HepG2 (cell line): ENCODE measurements around the gene POU5F1. TPM values are rescaled to one million over a fixed set of nuclear protein-coding genes. Genes with fewer than 3 reads are reported as not detected.

Source experiments
- ATAC-seq: fragments of 200-7000 bp; cut with Tn5 transposase; 3 replicates; pipeline ENCODE4 v1.9.1; 2020; ENCODE audit warnings: mild to moderate bottlenecking, moderate library complexity
- BruUV-seq: library from RNA; stranded (reverse); fragments of 400-500 nt; replicated peaks from 2 replicates; lab custom pipeline; 2021; lab: Mats Ljungman, UMichigan
- CTCF ChIA-PET: fragments of 300-600 bp; formaldehyde crosslinking; extraction: SDS; loops from one replicate; lab custom pipeline; 2021; ENCODE audit warnings: low total read pairs, inconsistent platforms, low intra/inter-chr PET ratio; lab: Yijun Ruan, JAX
- POLR2A ChIA-PET: fragments of 350-600 bp; sonication (Branson Sonifier 250); formaldehyde crosslinking; loops from one replicate; lab custom pipeline; 2020; ENCODE audit warnings: antibody characterized with exemption, inconsistent platforms; lab: Yijun Ruan, JAX
- DNase-seq: peaks from one replicate; pipeline ENCODE4 v3.0.0-alpha.2; 2015; ENCODE audit warnings: low spot score
- FAIRE-seq: peaks from 3 replicates; lab custom pipeline; 2011; peaks lifted over from hg19 to GRCh38; lab: Jason Lieb, UNC
- H2AFZ ChIP-seq: one replicate; pipeline ENCODE4 v1.6.1; 2011; ENCODE audit warnings: low read length, inconsistent platforms
- H3K27ac ChIP-seq: fragments of 300-600 bp; 3 replicates; pipeline ENCODE4 v1.8.0; 2011; ENCODE audit warnings: mixed run types, mild to moderate bottlenecking, mixed read lengths, low read length, inconsistent platforms; ENCODE audit not compliant: insufficient read depth; ENCODE audit errors: extremely low read length
- H3K27me3 ChIP-seq, 2 experiments: fragments of 200-600 bp in 1 of 2; 2 replicates in 1 of 2; 3 replicates in 1 of 2; pipeline versions ENCODE4 v1.6.0 to v1.8.0; 2011; ENCODE audit warnings: low read length in 2 of 2, mild to moderate bottlenecking in 2 of 2, moderate library complexity in 2 of 2, inconsistent platforms in 1 of 2; ENCODE audit not compliant: insufficient read depth in 2 of 2, control insufficient read depth in 1 of 2
- H3K36me3 ChIP-seq, 2 experiments: fragments of 200-600 bp in 1 of 2; replicated peaks in 1 of 2; 2 replicates in 1 of 2; 3 replicates in 1 of 2; pipeline versions ENCODE4 v1.5.1 to v1.8.0; 2011; ENCODE audit warnings: low read length in 2 of 2, inconsistent platforms in 1 of 2; ENCODE audit not compliant: insufficient read depth in 2 of 2, control insufficient read depth in 1 of 2
- H3K4me1 ChIP-seq: 2 replicates; pipeline ENCODE4 v1.5.1; 2012; ENCODE audit warnings: low read length, inconsistent platforms; ENCODE audit not compliant: insufficient read depth
- H3K4me2 ChIP-seq: 2 replicates; pipeline ENCODE4 v1.6.0; 2011; ENCODE audit warnings: low read depth, low read length, inconsistent platforms
- H3K4me3 ChIP-seq, 3 experiments: fragments of 200-600 bp in 1 of 3; sonication (generic), shearing (Covaris generic) in 1 of 3; replicated peaks in 1 of 3; 2 replicates each; pipeline ENCODE4 v1.5.1; 2011 to 2016; ENCODE audit warnings: low read length in 3 of 3, inconsistent platforms in 2 of 3, low read depth in 2 of 3, mild to moderate bottlenecking in 2 of 3, control low read depth in 1 of 3, mixed read lengths in 1 of 3; ENCODE audit not compliant: insufficient read depth in 1 of 3
- H3K79me2 ChIP-seq: one replicate; pipeline ENCODE4 v1.6.1; 2011; ENCODE audit warnings: low read length, inconsistent platforms; ENCODE audit not compliant: insufficient read depth
- H3K9ac ChIP-seq: 2 replicates; pipeline ENCODE4 v1.6.0; 2011; ENCODE audit warnings: mild to moderate bottlenecking, low read depth, low read length, inconsistent platforms; ENCODE audit not compliant: insufficient read depth
- H3K9me3 ChIP-seq: 2 replicates; pipeline ENCODE4 v1.5.1; 2012; ENCODE audit warnings: mild to moderate bottlenecking, low read length
- H4K20me1 ChIP-seq: 2 replicates; pipeline ENCODE4 v1.6.0; 2011; ENCODE audit warnings: inconsistent platforms, mild to moderate bottlenecking, low read length, moderate library complexity; ENCODE audit not compliant: insufficient read depth
- ADNP ChIP-seq: sonication (generic); formaldehyde crosslinking; IDR thresholded peaks from 2 replicates; pipeline ENCODE4 v1.4.0; 2020; ENCODE audit warnings: missing genetic modification reagents
- MAFK ChIP-seq, 2 experiments: IDR thresholded peaks in 1 of 2; conservative IDR thresholded peaks in 1 of 2; 2 replicates each; pipeline ENCODE4 v1.6.1; 2011; ENCODE audit warnings: improper control_type of control experiment in 2 of 2, low read length in 2 of 2
- MEIS2 ChIP-seq: sonication (generic); formaldehyde crosslinking; IDR thresholded peaks from 2 replicates; pipeline ENCODE4 v1.9.0; 2021; ENCODE audit warnings: mild to moderate bottlenecking, missing genetic modification reagents
- MYC ChIP-seq: sonication (generic); formaldehyde crosslinking; IDR thresholded peaks from 2 replicates; pipeline ENCODE4 v1.9.0; 2021; ENCODE audit warnings: missing genetic modification reagents, borderline replicate concordance
- POLR2A ChIP-seq, 2 experiments: IDR thresholded peaks; 2 replicates each; pipeline ENCODE4 v1.6.1; 2011; ENCODE audit warnings: low read depth in 2 of 2, low read length in 2 of 2, mild to moderate bottlenecking in 1 of 2, moderate library complexity in 1 of 2; ENCODE audit not compliant: insufficient read depth in 1 of 2
- RBFOX2 ChIP-seq: fragments of 200-400 bp; formaldehyde crosslinking; IDR thresholded peaks from 2 replicates; pipeline ENCODE4 v1.6.1; 2017; ENCODE audit warnings: low read depth, mild to moderate bottlenecking, low read length
- ZBTB2 ChIP-seq: sonication (generic); formaldehyde crosslinking; IDR thresholded peaks from 2 replicates; pipeline ENCODE4 v1.8.0; 2022; ENCODE audit warnings: low read depth, missing genetic modification reagents
- ZNF251 ChIP-seq: sonication (generic); formaldehyde crosslinking; IDR thresholded peaks from 2 replicates; pipeline ENCODE4 v1.9.0; 2021; ENCODE audit warnings: mild to moderate bottlenecking, missing genetic modification reagents
- ZNF564 ChIP-seq: sonication (generic); formaldehyde crosslinking; IDR thresholded peaks from 2 replicates; pipeline ENCODE4 v1.8.1; 2023; ENCODE audit warnings: mild to moderate bottlenecking, missing genetic modification reagents
- ZNF768 ChIP-seq: sonication (generic); formaldehyde crosslinking; IDR thresholded peaks from 2 replicates; pipeline ENCODE4 v1.4.0; 2020; ENCODE audit warnings: missing genetic modification reagents
- WGBS: methylation state at CpG from one replicate; pipeline ENCODE4 v1.1.6; 2017; ENCODE audit warnings: low lambda C conversion rate; 5-methylcytosine and 5-hydroxymethylcytosine counted together
- in situ Hi-C: cut with HindIII; loops from 2 replicates; pipeline ENCODE4 v1.10.0; 2017; ENCODE audit warnings: low pct_unique_long_range_greater_than_20kb; ENCODE audit not compliant: extremely low pct_ligation_motif_present
- intact Hi-C: fragments of 100-400 bp; cut with micrococcal nuclease; formaldehyde crosslinking; loops from one replicate; pipeline ENCODE4 v1.10.0; 2022; ENCODE audit not compliant: unreplicated experiment
- polyA plus RNA-seq, 8 experiments: library from polyadenylated mRNA; depleted of rRNA in 3 of 8; stranded (reverse) in 7 of 8; unstranded in 1 of 8; fragments of >200 nt; fragmentation: Illumina TruSeq in 4 of 8; extraction: Trizol in 4 of 8; gene quantifications; 2 replicates each; pipeline versions ENCODE4 v1.2.1 to v1.2.3, GENCODE V29; 2011 to 2016; ENCODE audit warnings: low read depth in 4 of 8, missing spikeins in 1 of 8, mixed read lengths in 1 of 8; ENCODE audit not compliant: insufficient read depth in 1 of 8
- total RNA-seq, 5 experiments: library from RNA; depleted of rRNA; stranded (reverse); fragments of >200 nt; fragmentation: Illumina TruSeq; extraction: Trizol; gene quantifications; 2 replicates each; pipeline ENCODE4 v1.2.3, GENCODE V29; 2016; ENCODE audit warnings: low read depth in 1 of 5
- TF ChIP-seq, protein P1 (sequence below): fragments of 450-650 bp; IDR thresholded peaks from 2 replicates; pipeline ENCODE4 v1.6.1; 2017
- TF ChIP-seq, protein P2 (sequence below): sonication (generic); formaldehyde crosslinking; IDR thresholded peaks from 2 replicates; pipeline ENCODE4 v1.9.0; 2022; ENCODE audit warnings: missing genetic modification reagents, mild to moderate bottlenecking, borderline replicate concordance
- TF ChIP-seq, protein P3 (sequence below): fragments of 450-650 bp; IDR thresholded peaks from 2 replicates; pipeline ENCODE4 v1.6.1; 2016

Gene POU5F1
- total and polyA plus RNA-seq, 2 of the 13 experiments (the other 11 are each of a cell fraction or from before 2014, with no cell fraction given), result 2.5 to 7.2 TPM

DNA sequence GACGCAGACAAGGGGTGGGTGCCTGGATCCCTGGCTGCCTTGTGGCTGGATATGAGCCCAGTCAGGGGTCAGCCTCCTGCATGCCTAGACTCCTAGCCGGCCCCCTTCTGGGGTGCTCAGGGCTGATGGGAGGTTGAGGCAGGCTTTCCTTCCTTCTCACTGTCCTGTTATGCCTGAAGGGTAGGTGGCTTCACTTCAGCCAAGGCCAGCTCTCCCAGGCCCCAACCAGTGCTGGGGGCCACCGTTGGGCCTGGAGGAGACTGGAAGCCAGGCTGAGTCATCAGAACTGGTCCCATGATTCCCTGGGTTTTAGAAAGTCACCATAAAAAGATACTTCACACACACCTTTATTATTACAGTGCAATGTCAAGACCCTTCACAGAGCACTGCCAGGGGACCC lies 2.9 kb upstream of the POU5F1 start:
- H3K27me3 ChIP-seq, result no peaks in the 10 kb centered on the region
- TF ChIP-seq ZNF564 (CRISPR knock-in tag) (no peak), MAFK (conservative IDR thresholded peaks at IDR 0.05 in 1 of 2, IDR thresholded peaks at IDR 0.05 in 1 of 2; ENCODE audit: low read length in 2 of 2) (peak in 1 of 2 experiments; percentile 22; a peak in 2 of 4 replicates), RBFOX2 (no peak), POLR2A (IDR thresholded peaks at IDR 0.05; ENCODE audit: insufficient read depth in 1 of 2, low read depth in 2 of 2, low read length in 2 of 2) (0 out of 4 replicates have a peak, but pooled peaks of 1 of the 2 experiments have one; percentile 16)
- intact Hi-C loops (no loop called here), in situ Hi-C loops (no loop called here)
- no peaks in the 10 kb centered on the region for H3K4me1 ChIP-seq
- 100% methylated on average over 2 of the region's 3 CpGs for WGBS
- POLR2A ChIA-PET, result no interaction called here
- H3K9me3 ChIP-seq, result no peaks in the 10 kb centered on the region
- no peak overlapping the region for H3K4me3 ChIP-seq
- H4K20me1 ChIP-seq, result no peaks in the 10 kb centered on the region; the same call in 1 of the 2 replicates
- H2AFZ ChIP-seq, result no peak overlapping the region
- H3K36me3 ChIP-seq, result peaks cover 10 to 45% of the 10 kb centered on the region in 2 experiments
- no TSS peak for BruUV-seq
- DNase-seq (no peak), FAIRE-seq (no peak), ATAC-seq (no peak)
- H3K27ac ChIP-seq, result no peak overlapping the region
- no peak overlapping the region for H3K4me2 ChIP-seq
- CTCF ChIA-PET, result no interaction called here
- H3K79me2 ChIP-seq, result peaks cover 3% of the 10 kb centered on the region
- no peak overlapping the region for H3K9ac ChIP-seq

DNA sequence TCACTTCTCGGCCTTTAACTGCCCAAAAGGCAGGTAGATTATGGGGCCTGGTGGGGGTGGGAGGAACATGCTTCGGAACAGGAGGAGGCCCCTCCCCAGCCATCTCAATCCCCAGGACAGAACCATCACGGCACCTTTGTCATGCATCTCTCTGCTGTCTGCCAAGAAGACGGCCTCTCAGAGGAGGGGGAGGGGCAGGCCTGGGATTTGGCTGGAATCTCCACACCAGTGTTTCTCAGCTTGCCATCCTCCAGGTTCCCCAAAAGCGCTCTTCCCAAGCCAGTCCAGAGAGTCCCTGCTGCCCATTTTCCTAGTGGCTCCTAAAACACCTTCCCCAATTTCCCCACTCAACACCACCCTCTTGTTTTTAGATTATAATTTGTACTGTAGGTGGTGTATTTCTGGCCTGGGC lies 2.5 kb upstream of the POU5F1 start:
- H4K20me1 ChIP-seq, result no peaks in the 10 kb centered on the region; the same call in 1 of the 2 replicates
- H3K4me3 ChIP-seq, result no peak overlapping the region
- 71% methylated on average over 5 of the region's 5 CpGs for WGBS
- no peaks in the 10 kb centered on the region for H3K9me3 ChIP-seq
- peaks cover 3% of the 10 kb centered on the region for H3K79me2 ChIP-seq
- no peaks in the 10 kb centered on the region for H3K4me1 ChIP-seq
- no peak overlapping the region for H3K27ac ChIP-seq
- intact Hi-C loops, result no loop called here
- no peak overlapping the region for H3K9ac ChIP-seq
- in situ Hi-C loops, result no loop called here
- CTCF ChIA-PET, result no interaction called here
- no TSS peak for BruUV-seq
- H3K36me3 ChIP-seq, result peaks cover 10 to 42% of the 10 kb centered on the region in 2 experiments
- POLR2A ChIA-PET, result no interaction called here
- DNase-seq, result no peak
- ATAC-seq, result no peak
- H3K27me3 ChIP-seq, result no peaks in the 10 kb centered on the region
- FAIRE-seq, result no peak
- H3K4me2 ChIP-seq, result no peak overlapping the region
- H2AFZ ChIP-seq, result no peak overlapping the region
- TF ChIP-seq MAFK (conservative IDR thresholded peaks at IDR 0.05 in 1 of 2, IDR thresholded peaks at IDR 0.05 in 1 of 2; ENCODE audit: low read length in 2 of 2), result no peak
- no peak for TF ChIP-seq ZNF768 (CRISPR knock-in tag)
- TF ChIP-seq ZBTB2, result no peak
- no peak for TF ChIP-seq MYC (CRISPR knock-in tag)
- no peak for TF ChIP-seq ADNP (CRISPR knock-in tag)
- TF ChIP-seq, protein P1, sequence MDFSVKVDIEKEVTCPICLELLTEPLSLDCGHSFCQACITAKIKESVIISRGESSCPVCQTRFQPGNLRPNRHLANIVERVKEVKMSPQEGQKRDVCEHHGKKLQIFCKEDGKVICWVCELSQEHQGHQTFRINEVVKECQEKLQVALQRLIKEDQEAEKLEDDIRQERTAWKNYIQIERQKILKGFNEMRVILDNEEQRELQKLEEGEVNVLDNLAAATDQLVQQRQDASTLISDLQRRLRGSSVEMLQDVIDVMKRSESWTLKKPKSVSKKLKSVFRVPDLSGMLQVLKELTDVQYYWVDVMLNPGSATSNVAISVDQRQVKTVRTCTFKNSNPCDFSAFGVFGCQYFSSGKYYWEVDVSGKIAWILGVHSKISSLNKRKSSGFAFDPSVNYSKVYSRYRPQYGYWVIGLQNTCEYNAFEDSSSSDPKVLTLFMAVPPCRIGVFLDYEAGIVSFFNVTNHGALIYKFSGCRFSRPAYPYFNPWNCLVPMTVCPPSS, result no peak
- TF ChIP-seq, protein P2, sequence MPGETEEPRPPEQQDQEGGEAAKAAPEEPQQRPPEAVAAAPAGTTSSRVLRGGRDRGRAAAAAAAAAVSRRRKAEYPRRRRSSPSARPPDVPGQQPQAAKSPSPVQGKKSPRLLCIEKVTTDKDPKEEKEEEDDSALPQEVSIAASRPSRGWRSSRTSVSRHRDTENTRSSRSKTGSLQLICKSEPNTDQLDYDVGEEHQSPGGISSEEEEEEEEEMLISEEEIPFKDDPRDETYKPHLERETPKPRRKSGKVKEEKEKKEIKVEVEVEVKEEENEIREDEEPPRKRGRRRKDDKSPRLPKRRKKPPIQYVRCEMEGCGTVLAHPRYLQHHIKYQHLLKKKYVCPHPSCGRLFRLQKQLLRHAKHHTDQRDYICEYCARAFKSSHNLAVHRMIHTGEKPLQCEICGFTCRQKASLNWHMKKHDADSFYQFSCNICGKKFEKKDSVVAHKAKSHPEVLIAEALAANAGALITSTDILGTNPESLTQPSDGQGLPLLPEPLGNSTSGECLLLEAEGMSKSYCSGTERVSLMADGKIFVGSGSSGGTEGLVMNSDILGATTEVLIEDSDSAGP (CRISPR knock-in tag), result no peak
- TF ChIP-seq, protein P3, sequence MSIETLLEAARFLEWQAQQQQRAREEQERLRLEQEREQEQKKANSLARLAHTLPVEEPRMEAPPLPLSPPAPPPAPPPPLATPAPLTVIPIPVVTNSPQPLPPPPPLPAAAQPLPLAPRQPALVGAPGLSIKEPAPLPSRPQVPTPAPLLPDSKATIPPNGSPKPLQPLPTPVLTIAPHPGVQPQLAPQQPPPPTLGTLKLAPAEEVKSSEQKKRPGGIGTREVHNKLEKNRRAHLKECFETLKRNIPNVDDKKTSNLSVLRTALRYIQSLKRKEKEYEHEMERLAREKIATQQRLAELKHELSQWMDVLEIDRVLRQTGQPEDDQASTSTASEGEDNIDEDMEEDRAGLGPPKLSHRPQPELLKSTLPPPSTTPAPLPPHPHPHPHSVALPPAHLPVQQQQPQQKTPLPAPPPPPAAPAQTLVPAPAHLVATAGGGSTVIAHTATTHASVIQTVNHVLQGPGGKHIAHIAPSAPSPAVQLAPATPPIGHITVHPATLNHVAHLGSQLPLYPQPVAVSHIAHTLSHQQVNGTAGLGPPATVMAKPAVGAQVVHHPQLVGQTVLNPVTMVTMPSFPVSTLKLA, result no peak
- TF ChIP-seq ZNF251, result no peak
- TF ChIP-seq MEIS2 (CRISPR knock-in tag), result no peak
